ENCODE measurements around the gene DEF6. TPM values are rescaled to one million over a fixed set of nuclear protein-coding genes. Genes with fewer than 3 reads are reported as not detected.

Gene DEF6
- total and polyA plus RNA-seq, 2 of the 8 experiments (the other 6 are each of a cell fraction or from before 2014, with no cell fraction given) = 3.3 to 4.1 TPM

DNA sequence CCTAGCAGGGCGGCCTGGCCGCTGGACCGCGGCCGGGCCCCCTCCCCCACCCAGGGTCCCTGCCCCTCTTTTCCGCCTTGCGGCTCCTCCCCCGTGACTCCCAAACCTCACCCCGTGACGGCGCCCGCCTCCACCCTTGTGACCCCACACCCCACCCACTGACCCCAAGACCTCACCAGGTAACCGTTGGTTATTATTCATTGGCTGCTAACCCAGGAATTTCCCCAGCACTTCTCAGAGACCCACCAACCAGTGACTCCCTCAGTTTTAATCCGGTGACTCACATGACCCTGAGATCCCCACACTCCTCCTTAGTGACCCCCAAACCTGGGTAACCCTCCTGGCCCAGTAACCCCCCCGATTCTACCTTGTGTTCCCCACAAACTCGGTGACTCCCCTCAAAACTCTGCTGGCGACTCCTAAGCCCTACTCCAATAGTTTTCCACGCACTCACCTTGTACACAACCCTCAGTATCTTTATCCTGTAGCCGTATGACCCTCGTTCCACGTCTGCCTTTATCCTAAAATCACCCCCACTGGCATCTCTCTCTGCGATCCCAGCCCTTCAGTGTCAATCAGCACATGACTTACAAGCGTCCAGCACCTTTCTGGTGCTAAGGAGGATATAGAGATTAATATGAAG lies 37.5 kb upstream of the DEF6 start (continued):
- TF ChIP-seq, protein P1, sequence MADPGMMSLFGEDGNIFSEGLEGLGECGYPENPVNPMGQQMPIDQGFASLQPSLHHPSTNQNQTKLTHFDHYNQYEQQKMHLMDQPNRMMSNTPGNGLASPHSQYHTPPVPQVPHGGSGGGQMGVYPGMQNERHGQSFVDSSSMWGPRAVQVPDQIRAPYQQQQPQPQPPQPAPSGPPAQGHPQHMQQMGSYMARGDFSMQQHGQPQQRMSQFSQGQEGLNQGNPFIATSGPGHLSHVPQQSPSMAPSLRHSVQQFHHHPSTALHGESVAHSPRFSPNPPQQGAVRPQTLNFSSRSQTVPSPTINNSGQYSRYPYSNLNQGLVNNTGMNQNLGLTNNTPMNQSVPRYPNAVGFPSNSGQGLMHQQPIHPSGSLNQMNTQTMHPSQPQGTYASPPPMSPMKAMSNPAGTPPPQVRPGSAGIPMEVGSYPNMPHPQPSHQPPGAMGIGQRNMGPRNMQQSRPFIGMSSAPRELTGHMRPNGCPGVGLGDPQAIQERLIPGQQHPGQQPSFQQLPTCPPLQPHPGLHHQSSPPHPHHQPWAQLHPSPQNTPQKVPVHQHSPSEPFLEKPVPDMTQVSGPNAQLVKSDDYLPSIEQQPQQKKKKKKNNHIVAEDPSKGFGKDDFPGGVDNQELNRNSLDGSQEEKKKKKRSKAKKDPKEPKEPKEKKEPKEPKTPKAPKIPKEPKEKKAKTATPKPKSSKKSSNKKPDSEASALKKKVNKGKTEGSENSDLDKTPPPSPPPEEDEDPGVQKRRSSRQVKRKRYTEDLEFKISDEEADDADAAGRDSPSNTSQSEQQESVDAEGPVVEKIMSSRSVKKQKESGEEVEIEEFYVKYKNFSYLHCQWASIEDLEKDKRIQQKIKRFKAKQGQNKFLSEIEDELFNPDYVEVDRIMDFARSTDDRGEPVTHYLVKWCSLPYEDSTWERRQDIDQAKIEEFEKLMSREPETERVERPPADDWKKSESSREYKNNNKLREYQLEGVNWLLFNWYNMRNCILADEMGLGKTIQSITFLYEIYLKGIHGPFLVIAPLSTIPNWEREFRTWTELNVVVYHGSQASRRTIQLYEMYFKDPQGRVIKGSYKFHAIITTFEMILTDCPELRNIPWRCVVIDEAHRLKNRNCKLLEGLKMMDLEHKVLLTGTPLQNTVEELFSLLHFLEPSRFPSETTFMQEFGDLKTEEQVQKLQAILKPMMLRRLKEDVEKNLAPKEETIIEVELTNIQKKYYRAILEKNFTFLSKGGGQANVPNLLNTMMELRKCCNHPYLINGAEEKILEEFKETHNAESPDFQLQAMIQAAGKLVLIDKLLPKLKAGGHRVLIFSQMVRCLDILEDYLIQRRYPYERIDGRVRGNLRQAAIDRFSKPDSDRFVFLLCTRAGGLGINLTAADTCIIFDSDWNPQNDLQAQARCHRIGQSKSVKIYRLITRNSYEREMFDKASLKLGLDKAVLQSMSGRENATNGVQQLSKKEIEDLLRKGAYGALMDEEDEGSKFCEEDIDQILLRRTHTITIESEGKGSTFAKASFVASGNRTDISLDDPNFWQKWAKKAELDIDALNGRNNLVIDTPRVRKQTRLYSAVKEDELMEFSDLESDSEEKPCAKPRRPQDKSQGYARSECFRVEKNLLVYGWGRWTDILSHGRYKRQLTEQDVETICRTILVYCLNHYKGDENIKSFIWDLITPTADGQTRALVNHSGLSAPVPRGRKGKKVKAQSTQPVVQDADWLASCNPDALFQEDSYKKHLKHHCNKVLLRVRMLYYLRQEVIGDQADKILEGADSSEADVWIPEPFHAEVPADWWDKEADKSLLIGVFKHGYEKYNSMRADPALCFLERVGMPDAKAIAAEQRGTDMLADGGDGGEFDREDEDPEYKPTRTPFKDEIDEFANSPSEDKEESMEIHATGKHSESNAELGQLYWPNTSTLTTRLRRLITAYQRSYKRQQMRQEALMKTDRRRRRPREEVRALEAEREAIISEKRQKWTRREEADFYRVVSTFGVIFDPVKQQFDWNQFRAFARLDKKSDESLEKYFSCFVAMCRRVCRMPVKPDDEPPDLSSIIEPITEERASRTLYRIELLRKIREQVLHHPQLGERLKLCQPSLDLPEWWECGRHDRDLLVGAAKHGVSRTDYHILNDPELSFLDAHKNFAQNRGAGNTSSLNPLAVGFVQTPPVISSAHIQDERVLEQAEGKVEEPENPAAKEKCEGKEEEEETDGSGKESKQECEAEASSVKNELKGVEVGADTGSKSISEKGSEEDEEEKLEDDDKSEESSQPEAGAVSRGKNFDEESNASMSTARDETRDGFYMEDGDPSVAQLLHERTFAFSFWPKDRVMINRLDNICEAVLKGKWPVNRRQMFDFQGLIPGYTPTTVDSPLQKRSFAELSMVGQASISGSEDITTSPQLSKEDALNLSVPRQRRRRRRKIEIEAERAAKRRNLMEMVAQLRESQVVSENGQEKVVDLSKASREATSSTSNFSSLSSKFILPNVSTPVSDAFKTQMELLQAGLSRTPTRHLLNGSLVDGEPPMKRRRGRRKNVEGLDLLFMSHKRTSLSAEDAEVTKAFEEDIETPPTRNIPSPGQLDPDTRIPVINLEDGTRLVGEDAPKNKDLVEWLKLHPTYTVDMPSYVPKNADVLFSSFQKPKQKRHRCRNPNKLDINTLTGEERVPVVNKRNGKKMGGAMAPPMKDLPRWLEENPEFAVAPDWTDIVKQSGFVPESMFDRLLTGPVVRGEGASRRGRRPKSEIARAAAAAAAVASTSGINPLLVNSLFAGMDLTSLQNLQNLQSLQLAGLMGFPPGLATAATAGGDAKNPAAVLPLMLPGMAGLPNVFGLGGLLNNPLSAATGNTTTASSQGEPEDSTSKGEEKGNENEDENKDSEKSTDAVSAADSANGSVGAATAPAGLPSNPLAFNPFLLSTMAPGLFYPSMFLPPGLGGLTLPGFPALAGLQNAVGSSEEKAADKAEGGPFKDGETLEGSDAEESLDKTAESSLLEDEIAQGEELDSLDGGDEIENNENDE (IDR thresholded peaks at IDR 0.05; ENCODE audit: insufficient replicate concordance, low read length) = no peak
- TF ChIP-seq KDM4A (IDR thresholded peaks at IDR 0.05; ENCODE audit: low read depth, low read length, severe bottlenecking) (peak; percentile 13), ZNF274 (IDR thresholded peaks at IDR 0.05; ENCODE audit: borderline replicate concordance, extremely low read depth, low read length) (no peak), CBX8 (IDR thresholded peaks at IDR 0.05; ENCODE audit: borderline replicate concordance, low read depth, low read length) (no peak), TEAD4 (IDR thresholded peaks at IDR 0.05; ENCODE audit: low read depth, low read length) (peak; percentile 53; the same call in 1 of the 2 replicates), TBP (IDR thresholded peaks at IDR 0.05; ENCODE audit: low read depth, low read length) (peak; percentile 45), SP1 (IDR thresholded peaks at IDR 0.05; ENCODE audit: low read depth, low read length) (peak; percentile 71; the same call in 1 of the 2 replicates), GTF2F1 (IDR thresholded peaks at IDR 0.05; ENCODE audit: borderline replicate concordance, low read depth, low read length) (no peak)
- TF ChIP-seq, protein P2, sequence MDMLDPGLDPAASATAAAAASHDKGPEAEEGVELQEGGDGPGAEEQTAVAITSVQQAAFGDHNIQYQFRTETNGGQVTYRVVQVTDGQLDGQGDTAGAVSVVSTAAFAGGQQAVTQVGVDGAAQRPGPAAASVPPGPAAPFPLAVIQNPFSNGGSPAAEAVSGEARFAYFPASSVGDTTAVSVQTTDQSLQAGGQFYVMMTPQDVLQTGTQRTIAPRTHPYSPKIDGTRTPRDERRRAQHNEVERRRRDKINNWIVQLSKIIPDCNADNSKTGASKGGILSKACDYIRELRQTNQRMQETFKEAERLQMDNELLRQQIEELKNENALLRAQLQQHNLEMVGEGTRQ (IDR thresholded peaks at IDR 0.05; ENCODE audit: low read length) = 0 out of 2 replicates have a peak, but pooled peaks have one; percentile 31
